ENCODE measurements around the gene FCER1A. TPM values are rescaled to one million over a fixed set of nuclear protein-coding genes. Genes with fewer than 3 reads are reported as not detected.

The FCER1A gene
- total and polyA plus RNA-seq, 10 of the 15 experiments (the other 5 are each of a cell fraction or from before 2014, with no cell fraction given) = 0.06 to 0.62 (median 0.20) TPM; not detected in 5

DNA sequence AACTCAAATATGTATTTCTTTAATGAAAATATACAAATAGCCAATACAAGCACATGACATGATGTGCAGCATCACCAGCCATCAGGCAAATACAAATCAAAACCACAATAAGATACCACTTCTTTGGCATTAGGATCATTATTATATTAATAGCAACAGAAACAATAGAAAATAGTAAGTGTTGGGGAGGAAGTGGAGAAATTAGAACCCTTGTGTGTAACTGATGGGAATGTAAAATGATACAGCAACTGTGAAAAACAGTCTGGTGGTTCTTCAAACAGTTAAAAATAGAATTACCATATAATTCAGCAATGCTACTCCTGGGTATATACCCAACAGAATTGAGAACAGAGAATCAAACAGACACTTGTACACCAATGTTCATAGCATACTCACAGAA, 40.8 kb upstream of the FCER1A start:
- Histone ChIP-seq H3K27ac (ENCODE audit: control insufficient read depth, insufficient read depth) (no peak overlapping the region), H3K27me3 (replicated peaks in 1 of 2; ENCODE audit: control insufficient read depth in 2 of 2, insufficient read depth in 2 of 2, low read length in 1 of 2) (no peaks in the 10 kb centered on the region), H3K9ac (ENCODE audit: control insufficient read depth, insufficient read depth, low read length) (no peak overlapping the region), H4K20me1 (ENCODE audit: control insufficient read depth, insufficient read depth) (no peaks in the 10 kb centered on the region), H3K36me3 (ENCODE audit: control insufficient read depth in 2 of 2, insufficient read depth in 2 of 2, low read length in 1 of 2) (no peaks in the 10 kb centered on the region), H3K9me3 (replicated peaks; ENCODE audit: control insufficient read depth, insufficient read depth, low read length) (no peaks in the 10 kb centered on the region), H2AFZ (ENCODE audit: control insufficient read depth, low read depth, low read length) (no peak overlapping the region), H3K79me2 (ENCODE audit: control insufficient read depth, insufficient read depth, low read length) (no peaks in the 10 kb centered on the region), H3K4me3 (no peak overlapping the region), H3K4me2 (ENCODE audit: control insufficient read depth, insufficient read depth) (no peak overlapping the region), H3K4me1 (ENCODE audit: control insufficient read depth, insufficient read depth, low read length) (no peaks in the 10 kb centered on the region)
- POLR2A ChIA-PET = no interaction called here
- in situ Hi-C loops (cut with MboI) (no loop called here), intact Hi-C loops (cut with micrococcal nuclease; ENCODE audit: unreplicated experiment) (no loop called here)
- ATAC-seq = no peak
- CTCF ChIA-PET = no interaction called here
- no TSS peak for BruUV-seq (replicated peaks)
- RAD21 ChIA-PET (ENCODE audit: unreplicated experiment) = no interaction called here
- SMC1A ChIA-PET (ENCODE audit: uncharacterized antibody, unreplicated experiment) = no interaction called here
- FAIRE-seq = no peak
- DNase-seq (ENCODE audit: low read depth, low spot score) = no peak
- TF ChIP-seq, protein P1, sequence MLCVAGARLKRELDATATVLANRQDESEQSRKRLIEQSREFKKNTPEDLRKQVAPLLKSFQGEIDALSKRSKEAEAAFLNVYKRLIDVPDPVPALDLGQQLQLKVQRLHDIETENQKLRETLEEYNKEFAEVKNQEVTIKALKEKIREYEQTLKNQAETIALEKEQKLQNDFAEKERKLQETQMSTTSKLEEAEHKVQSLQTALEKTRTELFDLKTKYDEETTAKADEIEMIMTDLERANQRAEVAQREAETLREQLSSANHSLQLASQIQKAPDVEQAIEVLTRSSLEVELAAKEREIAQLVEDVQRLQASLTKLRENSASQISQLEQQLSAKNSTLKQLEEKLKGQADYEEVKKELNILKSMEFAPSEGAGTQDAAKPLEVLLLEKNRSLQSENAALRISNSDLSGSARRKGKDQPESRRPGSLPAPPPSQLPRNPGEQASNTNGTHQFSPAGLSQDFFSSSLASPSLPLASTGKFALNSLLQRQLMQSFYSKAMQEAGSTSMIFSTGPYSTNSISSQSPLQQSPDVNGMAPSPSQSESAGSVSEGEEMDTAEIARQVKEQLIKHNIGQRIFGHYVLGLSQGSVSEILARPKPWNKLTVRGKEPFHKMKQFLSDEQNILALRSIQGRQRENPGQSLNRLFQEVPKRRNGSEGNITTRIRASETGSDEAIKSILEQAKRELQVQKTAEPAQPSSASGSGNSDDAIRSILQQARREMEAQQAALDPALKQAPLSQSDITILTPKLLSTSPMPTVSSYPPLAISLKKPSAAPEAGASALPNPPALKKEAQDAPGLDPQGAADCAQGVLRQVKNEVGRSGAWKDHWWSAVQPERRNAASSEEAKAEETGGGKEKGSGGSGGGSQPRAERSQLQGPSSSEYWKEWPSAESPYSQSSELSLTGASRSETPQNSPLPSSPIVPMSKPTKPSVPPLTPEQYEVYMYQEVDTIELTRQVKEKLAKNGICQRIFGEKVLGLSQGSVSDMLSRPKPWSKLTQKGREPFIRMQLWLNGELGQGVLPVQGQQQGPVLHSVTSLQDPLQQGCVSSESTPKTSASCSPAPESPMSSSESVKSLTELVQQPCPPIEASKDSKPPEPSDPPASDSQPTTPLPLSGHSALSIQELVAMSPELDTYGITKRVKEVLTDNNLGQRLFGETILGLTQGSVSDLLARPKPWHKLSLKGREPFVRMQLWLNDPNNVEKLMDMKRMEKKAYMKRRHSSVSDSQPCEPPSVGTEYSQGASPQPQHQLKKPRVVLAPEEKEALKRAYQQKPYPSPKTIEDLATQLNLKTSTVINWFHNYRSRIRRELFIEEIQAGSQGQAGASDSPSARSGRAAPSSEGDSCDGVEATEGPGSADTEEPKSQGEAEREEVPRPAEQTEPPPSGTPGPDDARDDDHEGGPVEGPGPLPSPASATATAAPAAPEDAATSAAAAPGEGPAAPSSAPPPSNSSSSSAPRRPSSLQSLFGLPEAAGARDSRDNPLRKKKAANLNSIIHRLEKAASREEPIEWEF (IDR thresholded peaks at IDR 0.05; ENCODE audit: insufficient replicate concordance, low read depth, low read length) = no peak
- TF ChIP-seq, protein P2, sequence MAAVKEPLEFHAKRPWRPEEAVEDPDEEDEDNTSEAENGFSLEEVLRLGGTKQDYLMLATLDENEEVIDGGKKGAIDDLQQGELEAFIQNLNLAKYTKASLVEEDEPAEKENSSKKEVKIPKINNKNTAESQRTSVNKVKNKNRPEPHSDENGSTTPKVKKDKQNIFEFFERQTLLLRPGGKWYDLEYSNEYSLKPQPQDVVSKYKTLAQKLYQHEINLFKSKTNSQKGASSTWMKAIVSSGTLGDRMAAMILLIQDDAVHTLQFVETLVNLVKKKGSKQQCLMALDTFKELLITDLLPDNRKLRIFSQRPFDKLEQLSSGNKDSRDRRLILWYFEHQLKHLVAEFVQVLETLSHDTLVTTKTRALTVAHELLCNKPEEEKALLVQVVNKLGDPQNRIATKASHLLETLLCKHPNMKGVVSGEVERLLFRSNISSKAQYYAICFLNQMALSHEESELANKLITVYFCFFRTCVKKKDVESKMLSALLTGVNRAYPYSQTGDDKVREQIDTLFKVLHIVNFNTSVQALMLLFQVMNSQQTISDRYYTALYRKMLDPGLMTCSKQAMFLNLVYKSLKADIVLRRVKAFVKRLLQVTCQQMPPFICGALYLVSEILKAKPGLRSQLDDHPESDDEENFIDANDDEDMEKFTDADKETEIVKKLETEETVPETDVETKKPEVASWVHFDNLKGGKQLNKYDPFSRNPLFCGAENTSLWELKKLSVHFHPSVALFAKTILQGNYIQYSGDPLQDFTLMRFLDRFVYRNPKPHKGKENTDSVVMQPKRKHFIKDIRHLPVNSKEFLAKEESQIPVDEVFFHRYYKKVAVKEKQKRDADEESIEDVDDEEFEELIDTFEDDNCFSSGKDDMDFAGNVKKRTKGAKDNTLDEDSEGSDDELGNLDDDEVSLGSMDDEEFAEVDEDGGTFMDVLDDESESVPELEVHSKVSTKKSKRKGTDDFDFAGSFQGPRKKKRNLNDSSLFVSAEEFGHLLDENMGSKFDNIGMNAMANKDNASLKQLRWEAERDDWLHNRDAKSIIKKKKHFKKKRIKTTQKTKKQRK (IDR thresholded peaks at IDR 0.05; ENCODE audit: low read depth, low read length) = no peak
- TF ChIP-seq MYC (IDR thresholded peaks at IDR 0.05; ENCODE audit: insufficient read depth, insufficient read length, insufficient replicate concordance, low read length, severe bottlenecking) = no peak
- TF ChIP-seq ZBTB11 (CRISPR knock-in tag; IDR thresholded peaks at IDR 0.05) = no peak
- TF ChIP-seq MEF2A (IDR thresholded peaks at IDR 0.05; ENCODE audit: insufficient read depth, low read depth, low read length) = no peak
- no peak for TF ChIP-seq CHD2 (IDR thresholded peaks at IDR 0.05; ENCODE audit: borderline replicate concordance, low read depth, low read length)
- no peak for TF ChIP-seq EGR1 (IDR thresholded peaks at IDR 0.05; ENCODE audit: borderline replicate concordance in 1 of 2, low read depth in 2 of 2, low read length in 2 of 2)
- no peak for TF ChIP-seq SIX5 (IDR thresholded peaks at IDR 0.05; ENCODE audit: low read depth, low read length, severe bottlenecking)
- TF ChIP-seq, protein P3, sequence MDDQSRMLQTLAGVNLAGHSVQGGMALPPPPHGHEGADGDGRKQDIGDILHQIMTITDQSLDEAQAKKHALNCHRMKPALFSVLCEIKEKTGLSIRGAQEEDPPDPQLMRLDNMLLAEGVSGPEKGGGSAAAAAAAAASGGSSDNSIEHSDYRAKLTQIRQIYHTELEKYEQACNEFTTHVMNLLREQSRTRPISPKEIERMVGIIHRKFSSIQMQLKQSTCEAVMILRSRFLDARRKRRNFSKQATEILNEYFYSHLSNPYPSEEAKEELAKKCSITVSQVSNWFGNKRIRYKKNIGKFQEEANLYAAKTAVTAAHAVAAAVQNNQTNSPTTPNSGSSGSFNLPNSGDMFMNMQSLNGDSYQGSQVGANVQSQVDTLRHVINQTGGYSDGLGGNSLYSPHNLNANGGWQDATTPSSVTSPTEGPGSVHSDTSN (IDR thresholded peaks at IDR 0.05; ENCODE audit: insufficient replicate concordance, low read depth, low read length) = no peak
